ENCODE measurements around the gene XPO4.
A peak's percentile ranks its signal among the peaks of the same experiment; 100 is the strongest.
"Not testable (repeated sequence)": the region's sequence is repeated elsewhere in the genome, so short reads cannot be mapped to it uniquely, and the experiment has no call there.

The XPO4 gene

GRCh38 chr13:20780317-20780716, 122.2 kb downstream of the XPO4 start:
- no peak for DNase-seq

- no peak for DNase-seq
Observed at GRCh38 chr13:20779405-20779804, 123.1 kb downstream of the XPO4 start.

DNA sequence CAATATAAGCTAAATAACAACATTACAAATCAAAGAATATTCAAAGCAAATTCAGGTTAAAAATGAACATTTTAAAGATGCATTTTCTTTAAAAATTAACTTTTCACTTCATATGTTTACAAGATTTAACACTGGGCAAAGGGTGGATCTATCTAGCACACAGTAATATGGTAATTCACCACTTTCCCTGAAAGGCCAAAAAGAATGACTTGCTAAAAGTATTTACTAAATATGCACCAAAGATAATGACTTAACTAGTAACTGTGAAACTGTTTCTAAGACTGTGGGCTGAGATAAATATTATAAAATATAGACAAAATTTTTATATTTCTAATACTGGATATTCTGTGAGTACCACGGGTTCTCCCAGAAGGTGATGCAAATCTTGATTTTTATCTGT, 124.2 kb downstream of the XPO4 start:
- DNase-seq: no peak

GRCh38 chr13:20776751-20777150, 125.8 kb downstream of the XPO4 start:
- DNase-seq: no peak

GRCh38 chr13:20775961-20776360, 126.6 kb downstream of the XPO4 start:
- no peak for DNase-seq

GRCh38 chr13:20774746-20775145, 127.8 kb downstream of the XPO4 start:
- DNase-seq: no peak

DNA sequence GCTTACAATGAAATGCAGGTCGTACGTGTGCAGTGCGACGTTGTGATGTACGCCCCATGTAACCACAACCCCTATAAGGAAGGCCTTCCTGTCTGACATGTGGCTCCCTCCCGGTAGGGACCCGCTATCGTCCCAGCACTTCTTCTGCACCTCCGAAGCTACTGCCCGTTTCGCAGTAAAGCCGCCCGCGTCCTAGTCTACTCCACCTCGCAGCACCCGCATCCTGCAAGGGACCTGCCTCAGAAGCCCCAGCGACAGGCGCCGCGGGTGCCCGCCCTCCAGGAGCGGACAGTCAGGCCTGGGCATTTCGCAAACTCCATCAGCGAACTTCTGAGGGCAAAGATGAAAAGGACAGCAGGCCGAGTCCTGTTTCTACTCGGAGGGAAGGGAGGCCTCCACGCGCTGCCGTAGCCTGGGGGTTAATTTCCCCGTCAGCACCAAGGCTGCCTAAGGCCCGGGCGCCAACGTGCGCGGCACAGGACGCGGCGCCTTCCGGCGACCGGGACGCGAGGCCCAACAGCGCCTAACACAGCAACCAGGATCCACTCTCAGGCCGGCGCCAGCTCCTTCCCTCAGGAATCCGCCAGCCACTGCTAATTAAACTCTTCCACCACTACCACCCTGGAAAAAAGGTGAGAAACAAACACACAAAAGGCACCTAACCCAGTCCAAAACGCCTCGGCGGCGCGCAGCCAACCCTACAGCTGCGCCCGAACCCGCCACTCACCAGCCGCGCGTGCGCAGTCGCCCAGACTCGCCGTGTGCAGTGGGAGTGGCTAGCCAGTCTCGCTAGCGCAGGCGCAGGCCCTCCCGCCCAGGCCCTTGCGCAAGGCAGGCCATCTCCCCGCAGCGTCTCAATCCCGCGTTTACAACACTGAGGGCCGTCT, 129.1 kb downstream of the XPO4 start, which contains the start of gene EEF1AKMT1:
Gene EEF1AKMT1 (minus strand): TSS at position 768 of the 887 bp plus-strand sequence. CDS start 16,363 bp downstream, outside the sequence.
- DNase-seq: peak; percentile 92

GRCh38 chr13:20772401-20773131, 130.0 kb downstream of the XPO4 start:
- DNase-seq: no peak

- DNase-seq: no peak
Observed at GRCh38 chr13:20769834-20770233, 132.7 kb downstream of the XPO4 start.

- no peak for DNase-seq
Observed at GRCh38 chr13:20769091-20769490, 133.5 kb downstream of the XPO4 start.

GRCh38 chr13:20767309-20767943, 135.1 kb downstream of the XPO4 start:
- no peak for DNase-seq

- DNase-seq: no peak
Observed at GRCh38 chr13:20760872-20761271, 141.7 kb downstream of the XPO4 start.

DNA sequence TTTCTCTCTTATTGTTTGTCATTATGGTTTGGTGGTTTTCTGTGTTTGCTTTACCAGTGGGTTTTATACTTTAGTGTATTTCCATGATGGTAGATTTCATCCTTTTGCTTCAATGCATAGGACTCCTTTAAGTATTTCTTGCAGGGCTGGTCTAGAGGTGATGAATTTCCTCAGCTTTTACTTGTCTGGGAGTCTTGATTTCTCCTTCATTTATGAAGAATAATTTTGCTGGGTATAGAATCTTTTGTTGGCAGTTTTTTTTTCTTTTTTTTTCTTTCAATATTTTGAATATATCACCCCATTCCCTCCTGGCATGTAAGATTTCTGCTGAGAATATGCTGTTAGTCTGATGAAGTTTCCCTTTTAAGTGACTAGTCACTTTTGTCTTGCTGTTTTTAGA, 148.5 kb downstream of the XPO4 start:
- no peak for DNase-seq

DNA sequence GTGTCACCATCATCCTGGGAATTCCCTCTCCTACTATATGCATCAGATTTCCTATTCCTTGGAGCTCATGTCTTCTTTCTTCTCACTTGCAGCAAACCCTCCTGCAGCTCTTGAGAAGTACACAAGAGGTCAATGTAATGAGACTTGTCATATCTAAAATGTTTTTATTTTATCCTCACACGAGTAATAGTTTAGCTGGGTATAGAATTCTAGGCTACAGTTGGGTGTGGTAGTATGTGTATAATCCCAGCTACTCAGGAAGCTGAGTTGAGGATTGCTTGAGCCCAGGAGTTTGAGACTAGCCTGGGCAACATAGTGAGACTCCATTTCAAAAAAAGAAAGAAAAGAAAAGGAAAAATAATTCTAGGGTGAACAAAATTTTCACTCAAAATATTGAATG, 153.2 kb downstream of the XPO4 start:
- DNase-seq: no peak

GRCh38 chr13:20743830-20744404, 158.6 kb downstream of the XPO4 start:
- DNase-seq: not testable (repeated sequence)

- DNase-seq: no peak
Observed at GRCh38 chr13:20740021-20740420, 162.5 kb downstream of the XPO4 start.

GRCh38 chr13:20738616-20739015, 163.9 kb downstream of the XPO4 start:
- no peak for DNase-seq

DNA sequence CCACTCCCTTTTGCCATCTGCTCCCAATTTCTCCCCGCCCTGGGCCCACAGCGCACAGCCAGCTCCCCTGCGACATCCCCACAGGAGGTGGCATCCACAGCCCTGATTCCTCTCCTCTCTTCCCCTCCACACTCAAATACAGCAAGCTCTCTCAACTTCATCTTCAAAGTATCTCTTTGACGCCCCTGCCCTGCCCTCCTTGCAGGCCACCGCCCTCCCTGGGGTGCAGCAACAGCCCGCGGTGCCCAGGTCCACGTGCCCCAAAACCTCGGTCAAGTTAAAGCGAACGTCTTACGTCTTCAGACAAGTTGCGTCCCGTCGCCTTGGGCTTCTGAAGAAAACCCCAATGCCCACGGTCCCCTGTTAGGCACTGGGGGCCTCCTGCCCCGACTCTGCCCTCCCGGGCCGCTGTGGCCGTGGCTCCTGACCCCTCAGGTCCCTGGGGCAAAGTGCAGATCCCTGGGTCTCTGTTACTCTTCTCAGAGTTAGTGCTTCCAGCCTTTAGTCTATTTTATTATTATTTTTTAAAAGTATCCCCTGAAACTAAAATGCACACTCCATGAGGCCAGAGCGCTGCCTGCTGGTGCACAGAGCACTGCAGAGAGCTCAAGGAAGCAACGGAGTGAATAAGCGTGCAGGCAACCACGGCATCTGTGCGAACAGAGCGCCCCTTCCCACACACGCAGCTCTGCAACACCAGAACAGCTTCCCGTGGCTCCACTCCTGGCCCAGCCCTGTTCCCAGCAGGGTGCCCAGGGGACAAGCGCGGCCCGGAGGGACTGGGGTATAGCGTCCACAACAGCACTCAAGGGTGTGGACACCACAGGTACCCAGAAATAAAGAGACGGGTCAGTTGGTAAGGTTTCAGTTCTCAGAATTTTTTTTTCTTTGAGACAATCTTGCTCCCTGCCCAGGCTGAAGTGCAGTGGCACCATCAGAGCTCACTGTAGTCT, 172.6 kb downstream of the XPO4 start:
- DNase-seq: no peak

- DNase-seq: no peak
Observed at GRCh38 chr13:20728579-20729311, 173.8 kb downstream of the XPO4 start.

GRCh38 chr13:20727856-20728255, 174.7 kb downstream of the XPO4 start:
- no peak for DNase-seq
